LNCAP (cell line): Measurements from ENCODE around the gene STAC.

Source experiments
- CTCF ChIP-seq: fragments of 450-650 bp; IDR thresholded peaks from 2 replicates; pipeline ENCODE4 v1.5.1; 2017; ENCODE audit warnings: mild to moderate bottlenecking

The STAC gene

GRCh38 chr3:36367912-36368573 is 12.3 kb upstream of the STAC start:
- no peak for TF ChIP-seq CTCF

GRCh38 chr3:36372534-36372935 is 7.8 kb upstream of the STAC start:
- no peak for TF ChIP-seq CTCF

- TF ChIP-seq CTCF = no peak
These were observed 7.2 kb upstream of the STAC start for GRCh38 chr3:36373084-36373483.

GRCh38 chr3:36373666-36374065 is 6.6 kb upstream of the STAC start:
- no peak for TF ChIP-seq CTCF

- TF ChIP-seq CTCF = no peak
These were observed 458 bp upstream of the STAC start for GRCh38 chr3:36379872-36380220.

- no peak for TF ChIP-seq CTCF
These were observed 1.1 kb downstream of the STAC start for GRCh38 chr3:36381311-36381956.

GRCh38 chr3:36393563-36393962 is 13.3 kb downstream of the STAC start:
- TF ChIP-seq CTCF = no peak

GRCh38 chr3:36394176-36394575 is 13.9 kb downstream of the STAC start:
- TF ChIP-seq CTCF = no peak
